DND-41 (cell line): ENCODE data around the gene AGO3.

Experiments
- CTCF ChIP-seq: IDR thresholded peaks from 2 replicates; pipeline ENCODE4 v1.5.1; 2012; ENCODE audit warnings: borderline replicate concordance, low read length, moderate library complexity, mild to moderate bottlenecking; ENCODE audit not compliant: poor library complexity, severe bottlenecking; ENCODE audit errors: extremely low read depth
- EZH2 ChIP-seq: IDR thresholded peaks from 3 replicates; pipeline ENCODE4 v1.6.1; 2012; ENCODE audit warnings: borderline replicate concordance, low read depth, mild to moderate bottlenecking, moderate library complexity, low read length, inconsistent platforms; ENCODE audit not compliant: severe bottlenecking

DNA sequence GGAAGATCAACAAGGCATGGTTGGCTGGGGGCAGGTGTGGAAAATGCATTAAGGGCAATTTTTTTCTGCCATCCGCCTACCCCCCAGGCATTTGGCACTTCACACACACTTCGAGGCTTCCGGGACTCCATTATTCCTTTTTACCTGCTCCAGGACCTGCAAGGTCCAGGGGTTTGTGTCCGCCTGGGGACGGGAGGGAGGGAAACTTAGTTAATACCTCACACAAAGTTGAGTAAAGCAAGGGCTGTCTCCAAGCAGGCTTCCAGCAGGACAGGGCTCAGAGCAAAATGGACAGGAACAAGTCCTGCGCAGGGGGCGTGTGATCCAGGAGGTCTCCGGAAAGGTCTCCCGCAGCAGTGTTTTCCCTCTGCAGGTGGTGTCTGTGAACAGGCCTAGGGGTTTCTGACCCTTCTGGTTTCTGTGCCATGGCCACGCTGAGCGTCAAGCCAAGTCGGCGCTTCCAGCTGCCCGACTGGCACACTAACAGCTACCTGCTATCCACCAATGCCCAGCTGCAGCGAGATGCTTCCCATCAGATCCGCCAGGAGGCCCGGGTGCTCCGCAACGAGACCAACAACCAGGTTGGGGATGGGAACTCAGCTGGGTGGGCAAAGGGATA is 153.7 kb downstream of the AGO3 start:
- TF ChIP-seq EZH2: no peak
- TF ChIP-seq CTCF: no peak
